Osteoblast (primary cell): ENCODE data around the gene TLR9. TPM values are rescaled to one million over a fixed set of nuclear protein-coding genes. Genes with fewer than 3 reads are reported as not detected.

Experiments used
- DNase-seq: peaks from one replicate; pipeline ENCODE4 v3.0.0; 2011; ENCODE audit warnings: low spot score, mixed read lengths; ENCODE audit not compliant: insufficient read length; ENCODE audit errors: missing footprints
- H2AFZ ChIP-seq: 2 replicates; pipeline ENCODE4 v1.6.0; 2011; ENCODE audit warnings: mild to moderate bottlenecking, low read length
- H3K27ac ChIP-seq: 2 replicates; pipeline ENCODE4 v1.5.1; 2011; ENCODE audit warnings: mild to moderate bottlenecking, low read depth, low read length, moderate library complexity
- H3K27me3 ChIP-seq: 2 replicates; pipeline ENCODE4 v1.6.0; 2012; ENCODE audit warnings: mild to moderate bottlenecking, control low read depth, inconsistent platforms, low read length, moderate library complexity; ENCODE audit not compliant: insufficient read depth
- H3K36me3 ChIP-seq: 2 replicates; pipeline ENCODE4 v1.5.1; 2011; ENCODE audit warnings: mild to moderate bottlenecking, low read length, control low read depth, moderate library complexity; ENCODE audit not compliant: insufficient read depth
- H3K4me1 ChIP-seq: 2 replicates; pipeline ENCODE4 v1.5.1; 2011; ENCODE audit warnings: mild to moderate bottlenecking, low read length, control low read depth, moderate library complexity; ENCODE audit not compliant: insufficient read depth
- H3K4me2 ChIP-seq: 2 replicates; pipeline ENCODE4 v1.6.0; 2011; ENCODE audit warnings: mild to moderate bottlenecking, low read length; ENCODE audit not compliant: insufficient read depth
- H3K4me3 ChIP-seq: fragments of 200-600 bp; sonication (generic); 3 replicates; pipeline ENCODE4 v1.5.1; 2012; ENCODE audit warnings: mild to moderate bottlenecking, low read length, inconsistent platforms; ENCODE audit not compliant: insufficient read depth
- H3K79me2 ChIP-seq: 2 replicates; pipeline ENCODE4 v1.6.0; 2012; ENCODE audit warnings: mild to moderate bottlenecking, low read length, control low read depth, inconsistent platforms; ENCODE audit not compliant: insufficient read depth
- H3K9me3 ChIP-seq: 2 replicates; pipeline ENCODE4 v1.5.1; 2011; ENCODE audit warnings: low read depth, low read length, control low read depth
- H4K20me1 ChIP-seq: 2 replicates; pipeline ENCODE4 v1.6.0; 2012; ENCODE audit warnings: mild to moderate bottlenecking, low read length, control low read depth; ENCODE audit not compliant: insufficient read depth
- total RNA-seq: library from RNA; depleted of rRNA; stranded (reverse); fragments of >200 nt; gene quantifications from 2 replicates; pipeline ENCODE4 v1.2.3, GENCODE V29; 2012
- TF ChIP-seq, protein P1 (sequence below): IDR thresholded peaks from 2 replicates; pipeline ENCODE4 v1.5.1; 2011; ENCODE audit warnings: mild to moderate bottlenecking, low read depth, low read length, moderate library complexity; ENCODE audit errors: extremely low read depth

The TLR9 gene
- total RNA-seq, 1 donor, result not detected

DNA sequence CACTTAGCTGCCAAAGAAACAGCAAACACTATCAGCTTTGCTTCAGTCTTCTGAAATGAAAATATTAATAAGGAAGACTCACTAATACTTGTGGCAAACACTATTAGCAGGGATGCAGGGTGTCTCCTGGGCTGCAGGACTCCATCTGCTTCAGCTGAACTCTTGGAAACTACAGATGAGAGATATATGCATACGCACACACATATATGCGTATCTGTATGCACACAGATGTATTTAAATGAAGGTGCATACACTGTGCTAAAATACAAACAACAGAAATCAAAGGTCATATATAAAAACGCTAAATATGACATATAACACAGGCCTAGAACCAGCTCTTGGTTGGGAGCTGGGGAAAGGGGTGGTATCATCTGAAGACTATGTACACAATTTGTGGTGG is 30.7 kb upstream of the TLR9 start:
- no peaks in the 10 kb centered on the region for H3K9me3 ChIP-seq
- H4K20me1 ChIP-seq, result peaks cover 18% of the 10 kb centered on the region
- H3K4me3 ChIP-seq, result no peak overlapping the region
- H3K79me2 ChIP-seq, result peaks cover 29% of the 10 kb centered on the region
- no peak overlapping the region for H3K27ac ChIP-seq
- TF ChIP-seq, protein P1, sequence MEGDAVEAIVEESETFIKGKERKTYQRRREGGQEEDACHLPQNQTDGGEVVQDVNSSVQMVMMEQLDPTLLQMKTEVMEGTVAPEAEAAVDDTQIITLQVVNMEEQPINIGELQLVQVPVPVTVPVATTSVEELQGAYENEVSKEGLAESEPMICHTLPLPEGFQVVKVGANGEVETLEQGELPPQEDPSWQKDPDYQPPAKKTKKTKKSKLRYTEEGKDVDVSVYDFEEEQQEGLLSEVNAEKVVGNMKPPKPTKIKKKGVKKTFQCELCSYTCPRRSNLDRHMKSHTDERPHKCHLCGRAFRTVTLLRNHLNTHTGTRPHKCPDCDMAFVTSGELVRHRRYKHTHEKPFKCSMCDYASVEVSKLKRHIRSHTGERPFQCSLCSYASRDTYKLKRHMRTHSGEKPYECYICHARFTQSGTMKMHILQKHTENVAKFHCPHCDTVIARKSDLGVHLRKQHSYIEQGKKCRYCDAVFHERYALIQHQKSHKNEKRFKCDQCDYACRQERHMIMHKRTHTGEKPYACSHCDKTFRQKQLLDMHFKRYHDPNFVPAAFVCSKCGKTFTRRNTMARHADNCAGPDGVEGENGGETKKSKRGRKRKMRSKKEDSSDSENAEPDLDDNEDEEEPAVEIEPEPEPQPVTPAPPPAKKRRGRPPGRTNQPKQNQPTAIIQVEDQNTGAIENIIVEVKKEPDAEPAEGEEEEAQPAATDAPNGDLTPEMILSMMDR, result no peak
- no peak overlapping the region for H3K4me2 ChIP-seq
- DNase-seq, result no peak
- H2AFZ ChIP-seq, result no peak overlapping the region
- peaks cover 70% of the 10 kb centered on the region for H3K36me3 ChIP-seq
- H3K4me1 ChIP-seq, result peaks cover 10% of the 10 kb centered on the region
- no peaks in the 10 kb centered on the region for H3K27me3 ChIP-seq

DNA sequence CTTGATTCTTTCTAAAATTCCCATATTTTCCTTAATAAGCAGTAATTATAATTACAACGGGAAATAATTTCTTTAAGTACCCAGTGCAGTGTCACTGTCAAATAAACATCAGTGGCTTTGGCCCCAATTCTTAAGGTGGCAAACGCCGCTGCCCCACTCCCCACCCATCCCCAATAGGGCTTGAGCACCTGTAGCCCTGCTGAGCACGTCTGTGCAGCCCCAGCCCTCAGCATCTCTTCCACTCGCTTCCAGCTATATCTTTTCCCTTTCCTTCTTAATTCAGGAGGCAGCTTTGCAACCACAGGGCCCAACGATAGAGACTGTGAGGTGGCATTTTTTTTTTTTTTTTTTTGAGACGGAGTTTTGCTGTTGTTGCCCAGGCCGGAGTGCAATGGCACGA is 29.2 kb upstream of the TLR9 start:
- peaks cover 10% of the 10 kb centered on the region for H3K4me1 ChIP-seq
- TF ChIP-seq, protein P1, result no peak
- peaks cover 22% of the 10 kb centered on the region for H3K79me2 ChIP-seq
- peaks cover 18% of the 10 kb centered on the region for H4K20me1 ChIP-seq
- peaks cover 60% of the 10 kb centered on the region for H3K36me3 ChIP-seq
- H3K4me2 ChIP-seq, result no peak overlapping the region
- no peak overlapping the region for H3K4me3 ChIP-seq
- H2AFZ ChIP-seq, result no peak overlapping the region
- H3K9me3 ChIP-seq, result no peaks in the 10 kb centered on the region
- H3K27ac ChIP-seq, result no peak overlapping the region
- H3K27me3 ChIP-seq, result no peaks in the 10 kb centered on the region
- no peak for DNase-seq

DNA sequence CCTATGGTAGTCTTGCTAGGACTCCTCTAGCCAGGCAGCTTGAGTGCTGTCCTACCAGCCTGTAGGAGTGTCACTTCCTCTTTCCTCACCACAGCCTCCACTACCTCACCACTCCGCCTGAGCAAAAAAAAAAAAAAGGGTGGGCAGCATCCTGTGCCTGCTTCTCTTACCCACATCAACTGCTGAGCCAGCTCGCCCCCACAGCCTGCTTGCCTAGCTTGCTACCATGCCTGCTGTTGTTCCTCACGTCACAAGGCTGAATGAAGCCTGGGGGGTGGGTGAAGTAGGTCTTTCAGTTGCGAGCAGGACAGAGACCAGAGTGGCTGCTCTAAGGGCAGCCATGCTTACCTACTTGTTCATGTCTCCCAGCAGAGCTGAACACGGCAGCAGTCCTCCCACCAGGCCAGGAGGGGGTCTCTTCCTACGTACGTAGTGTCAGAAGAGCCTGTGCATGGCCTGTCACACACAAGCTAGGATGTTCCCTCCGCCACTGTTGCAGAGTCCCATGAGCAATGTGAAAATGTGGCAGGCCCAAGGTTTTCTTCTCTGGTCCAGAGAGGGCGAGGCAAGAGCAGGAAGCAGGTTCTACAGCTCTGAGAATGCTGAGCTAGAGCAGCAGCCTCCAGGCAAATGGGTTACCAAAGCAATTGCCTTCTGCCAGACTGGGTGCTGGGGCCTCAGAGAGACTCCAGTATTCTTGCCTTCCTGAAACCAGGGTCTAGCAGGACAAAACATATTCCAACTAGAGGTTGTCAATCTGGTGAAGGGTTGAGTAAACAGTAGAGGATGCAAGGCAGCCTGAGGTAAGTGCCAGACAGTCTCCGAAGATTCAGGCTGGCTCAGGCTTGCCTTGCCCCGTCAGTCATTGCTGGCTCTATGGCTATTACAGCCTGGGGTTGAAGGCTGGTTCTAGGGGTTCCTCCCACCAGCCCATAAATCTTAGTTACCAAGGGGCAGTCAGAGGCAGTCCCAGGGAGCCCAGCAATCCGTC is 28.2 kb upstream of the TLR9 start:
- peaks cover 50% of the 10 kb centered on the region for H3K36me3 ChIP-seq

GRCh38 chr3:52250122-52250521 is 24.7 kb upstream of the TLR9 start:
- TF ChIP-seq, protein P1, result no peak
- no peak overlapping the region for H3K27ac ChIP-seq
- H4K20me1 ChIP-seq, result peaks cover 20% of the 10 kb centered on the region
- DNase-seq, result no peak
- H3K36me3 ChIP-seq, result peaks cover 17% of the 10 kb centered on the region
- no peaks in the 10 kb centered on the region for H3K79me2 ChIP-seq
- H3K4me1 ChIP-seq, result peaks cover 15% of the 10 kb centered on the region
- no peak overlapping the region for H3K4me3 ChIP-seq
- H3K27me3 ChIP-seq, result no peaks in the 10 kb centered on the region
- no peaks in the 10 kb centered on the region for H3K9me3 ChIP-seq
- no peak overlapping the region for H2AFZ ChIP-seq
- H3K4me2 ChIP-seq, result no peak overlapping the region

More for the DNA sequence above, 28.2 kb upstream of the TLR9 start:
- Histone ChIP-seq H3K4me2 (no peak overlapping the region), H3K27me3 (no peaks in the 10 kb centered on the region), H3K79me2 (peaks cover 19% of the 10 kb centered on the region), H3K27ac (peak overlapping the region; percentile 39), H2AFZ (no peak overlapping the region), H3K9me3 (no peaks in the 10 kb centered on the region), H4K20me1 (peaks cover 25% of the 10 kb centered on the region), H3K4me1 (peaks cover 10% of the 10 kb centered on the region), H3K4me3 (no peak overlapping the region)
- TF ChIP-seq, protein P1, result no peak
- DNase-seq, result peak; percentile 89
